Head of caudate nucleus (tissue), 42 donors: ENCODE results near the gene NAV3.

Experiments
- DNase-seq, 42 donors: peaks; one replicate each; pipeline versions ENCODE4 v3.0.0 to v3.0.0-alpha.2; 2020 to 2021; ENCODE audit warnings: mixed read lengths in 7 of 42
- intact Hi-C: fragments of 100-400 bp; cut with DNase I; formaldehyde crosslinking; loops from one replicate; pipeline ENCODE4 v1.15.0; 2022

The NAV3 gene

GRCh38 chr12:77963576-77964178 is 133.0 kb downstream of the NAV3 start:
- no peak for DNase-seq
- intact Hi-C loops = no loop called here

GRCh38 chr12:77965790-77966189 is 135.1 kb downstream of the NAV3 start:
- DNase-seq = no peak
- intact Hi-C loops = no loop called here

GRCh38 chr12:77968021-77968420 is 137.3 kb downstream of the NAV3 start:
- DNase-seq = no peak
- intact Hi-C loops = no loop called here

GRCh38 chr12:77968571-77968970 is 137.9 kb downstream of the NAV3 start:
- peak in 2 of 42 donors; percentile 8 to 27 for DNase-seq
- intact Hi-C loops = no loop called here

GRCh38 chr12:77973579-77973978 is 142.9 kb downstream of the NAV3 start:
- intact Hi-C loops = no loop called here
- no peak for DNase-seq

- intact Hi-C loops = no loop called here
- no peak for DNase-seq
Measured at GRCh38 chr12:77974645-77975044, 144.0 kb downstream of the NAV3 start.

- intact Hi-C loops = no loop called here
Measured at GRCh38 chr12:77979597-77980250, 149.0 kb downstream of the NAV3 start.

GRCh38 chr12:77980782-77981181 is 150.1 kb downstream of the NAV3 start:
- DNase-seq = no peak
- intact Hi-C loops = no loop called here

More at GRCh38 chr12:77979597-77980250, 149.0 kb downstream of the NAV3 start:
- no peak for DNase-seq

- DNase-seq = no peak
- intact Hi-C loops = no loop called here
Measured at GRCh38 chr12:77983859-77984258, 153.2 kb downstream of the NAV3 start.

GRCh38 chr12:77992760-77993159 is 162.1 kb downstream of the NAV3 start:
- intact Hi-C loops = no loop called here
- no peak for DNase-seq

GRCh38 chr12:77993658-77994057 is 163.0 kb downstream of the NAV3 start:
- intact Hi-C loops = no loop called here
- no peak for DNase-seq

- DNase-seq = no peak
- intact Hi-C loops = no loop called here
Measured at GRCh38 chr12:77995436-77996167, 164.9 kb downstream of the NAV3 start.

- DNase-seq = no peak
- intact Hi-C loops = no loop called here
Measured at GRCh38 chr12:77996670-77997069, 166.0 kb downstream of the NAV3 start.

- no peak for DNase-seq
Measured at GRCh38 chr12:77998236-77998786, 167.6 kb downstream of the NAV3 start.

GRCh38 chr12:77999074-77999715 is 168.5 kb downstream of the NAV3 start:
- DNase-seq = no peak
- intact Hi-C loops = no loop called here

More at GRCh38 chr12:77998236-77998786, 167.6 kb downstream of the NAV3 start:
- intact Hi-C loops = no loop called here

GRCh38 chr12:78002878-78003277 is 172.2 kb downstream of the NAV3 start:
- DNase-seq = no peak
- intact Hi-C loops = loop anchor here (5.0 kb wide), 1 partner anchor 114 kb away; no protein-coding TSS in a partner anchor

- no peak for DNase-seq
- intact Hi-C loops = loop anchor here (5.0 kb wide), 1 partner anchor 113 kb away; no protein-coding TSS in a partner anchor
Measured at GRCh38 chr12:78004249-78005093, 173.8 kb downstream of the NAV3 start.

- no peak for DNase-seq
- intact Hi-C loops = no loop called here
Measured at GRCh38 chr12:78005094-78005492, 174.4 kb downstream of the NAV3 start.

GRCh38 chr12:78007173-78007572 is 176.5 kb downstream of the NAV3 start:
- intact Hi-C loops = no loop called here
- no peak for DNase-seq
